Endodermal cell (in vitro differentiated cells): ENCODE measurements around the gene OR52K2. TPM values are rescaled to one million over a fixed set of nuclear protein-coding genes. Genes with fewer than 3 reads are reported as not detected.

Experiments used
- DNase-seq: peaks from one replicate; pipeline ENCODE4 v3.0.0-alpha.2; 2017
- H3K27ac ChIP-seq: 2 replicates; pipeline ENCODE4 v1.5.1; 2013; ENCODE audit warnings: mild to moderate bottlenecking, low read depth, low read length, moderate library complexity
- H3K27me3 ChIP-seq: 2 replicates; pipeline ENCODE4 v1.6.1; 2013; ENCODE audit warnings: mild to moderate bottlenecking, low read length, moderate library complexity; ENCODE audit not compliant: insufficient read depth, control insufficient read depth, poor library complexity, severe bottlenecking
- H3K36me3 ChIP-seq: 2 replicates; pipeline ENCODE4 v1.7.0; 2013; ENCODE audit warnings: mild to moderate bottlenecking, low read length, moderate library complexity; ENCODE audit not compliant: control insufficient read depth, insufficient read depth
- H3K4me1 ChIP-seq: one replicate; pipeline ENCODE4 v1.7.0; 2013; ENCODE audit warnings: low read length; ENCODE audit not compliant: control insufficient read depth, insufficient read depth
- H3K4me3 ChIP-seq: 2 replicates; pipeline ENCODE4 v1.5.1; 2013; ENCODE audit warnings: mild to moderate bottlenecking, low read length, moderate library complexity
- H3K9ac ChIP-seq: 2 replicates; pipeline ENCODE4 v1.6.1; 2013; ENCODE audit warnings: mild to moderate bottlenecking, low read length, moderate library complexity; ENCODE audit not compliant: poor library complexity, severe bottlenecking; ENCODE audit errors: extremely low read depth
- H3K9me3 ChIP-seq: 2 replicates; pipeline ENCODE4 v1.6.1; 2013; ENCODE audit warnings: mild to moderate bottlenecking, low read length, moderate library complexity; ENCODE audit not compliant: control insufficient read depth
- H3K27ac Mint-ChIP-seq: 2 replicates; pipeline ENCODE4 v1.8.0; 2020; ENCODE audit warnings: mixed read lengths
- H3K27me3 Mint-ChIP-seq: 2 replicates; pipeline ENCODE4 v1.8.0; 2021; ENCODE audit warnings: mild to moderate bottlenecking, mixed read lengths; ENCODE audit not compliant: insufficient read depth
- H3K36me3 Mint-ChIP-seq: 2 replicates; pipeline ENCODE4 v1.8.0; 2020; ENCODE audit warnings: low read depth, mixed read lengths
- H3K4me1 Mint-ChIP-seq: 2 replicates; pipeline ENCODE4 v1.8.0; 2020; ENCODE audit warnings: mixed read lengths
- H3K4me3 Mint-ChIP-seq: 2 replicates; pipeline ENCODE4 v1.8.0; 2020; ENCODE audit warnings: mild to moderate bottlenecking, moderate library complexity, mixed read lengths
- H3K9me3 Mint-ChIP-seq: 2 replicates; pipeline ENCODE4 v1.8.0; 2020; ENCODE audit warnings: mild to moderate bottlenecking, mixed read lengths
- WGBS, 2 experiments: methylation state at CpG; one replicate each; pipeline versions ENCODE4 v1.1.5 to v1.1.7; 2013; ENCODE audit warnings: missing lambda C conversion rate in 2 of 2, mixed read lengths in 1 of 2; ENCODE audit not compliant: insufficient coverage in 1 of 2, insufficient read length in 1 of 2; 5-methylcytosine and 5-hydroxymethylcytosine counted together
- total RNA-seq, 2 donors: library from RNA; stranded (reverse); fragmentation: NEBNext Ultra II Directional in 1 of 2; extraction: Animal tissue kit (Norgen Biotek cat#: 25700) in 1 of 2; gene quantifications; 2 replicates in 1 of 2; 3 replicates in 1 of 2; pipeline ENCODE4 v1.2.1, GENCODE V29; 2021
- TF ChIP-seq, protein P1 (sequence below): fragments of 200-600 bp; sonication (generic); conservative IDR thresholded peaks from 2 replicates; pipeline ENCODE4 v1.5.0; 2021; ENCODE audit warnings: antibody characterized with exemption, mild to moderate bottlenecking

The OR52K2 gene
- total RNA-seq, 2 donors from 2014 or later: not detected

GRCh38 chr11:4418403-4418802 is 30.7 kb upstream of the OR52K2 start:
- Histone ChIP-seq H3K36me3 (no peaks in the 10 kb centered on the region), H3K27ac (no peak overlapping the region), H3K9ac (no peak overlapping the region), H3K4me1 (no peaks in the 10 kb centered on the region), H3K9me3 (no peaks in the 10 kb centered on the region), H3K4me3 (no peak overlapping the region), H3K27me3 (no peaks in the 10 kb centered on the region)
- H3K4me3 Mint-ChIP-seq: no peak overlapping the region
- WGBS, 2 experiments: 85 to 86% methylated on average over 8 of the region's 8 CpGs
- no peaks in the 10 kb centered on the region for H3K9me3 Mint-ChIP-seq
- H3K4me1 Mint-ChIP-seq: no peaks in the 10 kb centered on the region
- H3K27ac Mint-ChIP-seq: no peak overlapping the region
- H3K27me3 Mint-ChIP-seq: no peaks in the 10 kb centered on the region
- TF ChIP-seq, protein P1, sequence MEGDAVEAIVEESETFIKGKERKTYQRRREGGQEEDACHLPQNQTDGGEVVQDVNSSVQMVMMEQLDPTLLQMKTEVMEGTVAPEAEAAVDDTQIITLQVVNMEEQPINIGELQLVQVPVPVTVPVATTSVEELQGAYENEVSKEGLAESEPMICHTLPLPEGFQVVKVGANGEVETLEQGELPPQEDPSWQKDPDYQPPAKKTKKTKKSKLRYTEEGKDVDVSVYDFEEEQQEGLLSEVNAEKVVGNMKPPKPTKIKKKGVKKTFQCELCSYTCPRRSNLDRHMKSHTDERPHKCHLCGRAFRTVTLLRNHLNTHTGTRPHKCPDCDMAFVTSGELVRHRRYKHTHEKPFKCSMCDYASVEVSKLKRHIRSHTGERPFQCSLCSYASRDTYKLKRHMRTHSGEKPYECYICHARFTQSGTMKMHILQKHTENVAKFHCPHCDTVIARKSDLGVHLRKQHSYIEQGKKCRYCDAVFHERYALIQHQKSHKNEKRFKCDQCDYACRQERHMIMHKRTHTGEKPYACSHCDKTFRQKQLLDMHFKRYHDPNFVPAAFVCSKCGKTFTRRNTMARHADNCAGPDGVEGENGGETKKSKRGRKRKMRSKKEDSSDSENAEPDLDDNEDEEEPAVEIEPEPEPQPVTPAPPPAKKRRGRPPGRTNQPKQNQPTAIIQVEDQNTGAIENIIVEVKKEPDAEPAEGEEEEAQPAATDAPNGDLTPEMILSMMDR: no peak
- no peak for DNase-seq
- no peaks in the 10 kb centered on the region for H3K36me3 Mint-ChIP-seq

GRCh38 chr11:4430051-4430450 is 19.0 kb upstream of the OR52K2 start:
- Histone ChIP-seq H3K4me3 (no peak overlapping the region), H3K36me3 (no peaks in the 10 kb centered on the region), H3K27me3 (no peaks in the 10 kb centered on the region), H3K9ac (no peak overlapping the region), H3K4me1 (no peaks in the 10 kb centered on the region), H3K27ac (no peak overlapping the region), H3K9me3 (no peaks in the 10 kb centered on the region)
- DNase-seq: no peak
- TF ChIP-seq, protein P1: no peak
- H3K36me3 Mint-ChIP-seq: no peaks in the 10 kb centered on the region
- H3K27me3 Mint-ChIP-seq: no peaks in the 10 kb centered on the region
- H3K4me3 Mint-ChIP-seq: no peak overlapping the region
- H3K27ac Mint-ChIP-seq: no peak overlapping the region
- 83 to 91% methylated on average over 2 to 4 of the region's 4 CpGs for WGBS, 2 experiments
- no peaks in the 10 kb centered on the region for H3K4me1 Mint-ChIP-seq
- no peaks in the 10 kb centered on the region for H3K9me3 Mint-ChIP-seq

GRCh38 chr11:4433856-4434255 is 15.2 kb upstream of the OR52K2 start:
- Histone ChIP-seq H3K4me3 (no peak overlapping the region), H3K4me1 (no peaks in the 10 kb centered on the region), H3K36me3 (no peaks in the 10 kb centered on the region), H3K27ac (no peak overlapping the region), H3K9ac (no peak overlapping the region), H3K27me3 (no peaks in the 10 kb centered on the region), H3K9me3 (no peaks in the 10 kb centered on the region)
- Mint-ChIP-seq H3K36me3 (no peaks in the 10 kb centered on the region), H3K27ac (no peak overlapping the region), H3K27me3 (no peaks in the 10 kb centered on the region), H3K4me3 (no peak overlapping the region), H3K9me3 (no peaks in the 10 kb centered on the region), H3K4me1 (no peaks in the 10 kb centered on the region)
- WGBS, 2 experiments: 88 to 100% methylated on average over 1 to 2 of the region's 2 CpGs
- TF ChIP-seq, protein P1: no peak
- no peak for DNase-seq
